ENCODE measurements around the gene TENT5C. TPM values are rescaled to one million over a fixed set of nuclear protein-coding genes. Genes with fewer than 3 reads are reported as not detected.

Gene TENT5C
- total and polyA plus RNA-seq, 7 experiments from 2014 or later: 0.91 to 47.0 (median 3.9) TPM

DNA sequence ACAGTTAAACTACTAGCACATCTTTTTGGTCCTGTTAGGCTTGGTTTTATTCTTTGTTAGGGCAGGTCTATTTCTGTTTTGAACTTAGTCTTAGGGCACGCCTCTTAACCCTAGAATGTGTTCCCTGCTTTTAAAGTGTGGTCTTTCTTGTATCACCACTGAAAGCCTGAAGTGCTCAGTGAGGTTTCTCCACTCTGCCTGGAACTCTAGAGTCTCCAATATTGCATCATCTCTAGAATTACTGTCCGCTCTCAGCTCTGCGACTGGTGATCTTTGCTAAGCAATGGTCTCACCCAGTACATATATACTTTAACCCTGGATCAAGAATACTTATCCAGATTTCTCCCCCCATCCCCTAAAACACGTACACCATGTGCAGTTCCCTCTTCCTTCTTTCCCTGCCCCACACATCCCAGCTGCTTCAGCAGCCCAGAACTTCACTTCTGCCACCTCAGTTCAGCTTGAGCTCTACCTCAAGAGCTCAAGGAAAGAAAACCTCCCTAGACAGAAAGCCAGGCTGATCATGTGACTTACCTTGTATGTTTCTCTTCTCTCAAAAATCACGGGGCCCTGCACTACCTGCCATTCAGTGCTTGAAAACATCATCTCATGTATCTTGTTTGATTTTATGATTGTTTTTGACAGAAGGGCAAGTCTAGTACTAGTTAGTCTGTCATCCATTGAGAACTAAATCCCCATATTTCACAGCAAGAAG is 59.9 kb downstream of the TENT5C start:
- H3K4me1 ChIP-seq (ENCODE audit: control insufficient read depth in 2 of 2, insufficient read depth in 2 of 2, low read length in 2 of 2): peaks cover 24 to 57% of the 10 kb centered on the region in 2 donors
- ATAC-seq: no peak
- ChIA-PET POLR2A (interaction anchor here (1.0 to 1.9 kb wide), 2 partner anchors 59 to 296 kb away, joined by 3 to 11 read pairs; partner anchors contain the start of gene TENT5C), CTCF (interaction anchor here (0.6 to 5.2 kb wide), 4 partner anchors 8 to 1148 kb away, joined by 3 to 19 read pairs (median 5); no protein-coding TSS in a partner anchor)
- Mint-ChIP-seq H3K4me3 (peak overlapping the region in 1 of 10 donors; percentile 33), H3K4me1 (peaks cover 22 to 67% (median 52%) of the 10 kb centered on the region in 7 donors), H3K27me3 (peaks cover 0 to 17% (median 4%) of the 10 kb centered on the region in 5 donors), H3K27ac (peak overlapping the region; percentile 9 to 97 (median 88)), H3K9me3 (peaks cover 0 to 33% (median 15%) of the 10 kb centered on the region in 11 donors), H3K36me3 (peaks cover 3 to 44% (median 7%) of the 10 kb centered on the region in 5 donors)
- intact Hi-C loops (cut with micrococcal nuclease): loop anchor here (2.0 to 10.0 kb wide), 2 partner anchors 299 to 541 kb away; partner anchors contain the start of genes MAN1A2 (in 1 of the 2) and TRIM45 (in 1 of the 2)
- no peaks in the 10 kb centered on the region for H3K36me3 ChIP-seq (ENCODE audit: control insufficient read depth in 2 of 3, insufficient read depth in 3 of 3, low read length in 3 of 3)
- H3K27me3 ChIP-seq (ENCODE audit: control insufficient read depth in 2 of 2, insufficient read depth in 2 of 2, low read length in 2 of 2): no peaks in the 10 kb centered on the region
- H3K27ac ChIP-seq (ENCODE audit: low read depth, low read length): no peak overlapping the region
- H3K9me3 ChIP-seq (ENCODE audit: control insufficient read depth in 2 of 3, low read length in 3 of 3): peaks cover 0 to 8% (median 0%) of the 10 kb centered on the region in 3 experiments
- H3K4me3 ChIP-seq (ENCODE audit: low read length): no peak overlapping the region
- DNase-seq: peak in 1 of 9 donors; percentile 10

DNA sequence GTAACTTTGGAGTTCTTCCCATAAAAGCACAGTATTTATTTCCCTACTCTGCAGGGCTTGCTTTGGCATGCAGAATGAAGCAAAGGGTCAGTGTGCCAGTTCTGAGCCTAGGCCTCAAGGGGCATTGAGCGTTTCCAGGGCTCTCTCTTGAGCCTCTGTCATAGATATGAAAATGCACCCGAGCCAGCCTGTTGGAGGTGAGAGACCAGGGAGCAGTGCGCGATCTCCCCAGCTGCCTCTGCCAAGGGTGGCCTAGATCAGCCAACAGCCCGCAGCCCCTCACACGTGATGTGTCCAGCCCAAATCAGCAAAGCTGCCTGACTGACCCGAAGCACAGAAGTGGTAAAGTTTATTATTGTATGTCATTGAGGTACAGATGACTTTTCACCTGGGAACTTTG is 63.7 kb downstream of the TENT5C start:
- intact Hi-C loops (cut with micrococcal nuclease): loop anchor here in 1 of 2 donors (10.0 kb wide), 1 partner anchor 545 kb away; the partner anchor contains the start of gene TRIM45
- POLR2A ChIA-PET: no interaction called here

DNA sequence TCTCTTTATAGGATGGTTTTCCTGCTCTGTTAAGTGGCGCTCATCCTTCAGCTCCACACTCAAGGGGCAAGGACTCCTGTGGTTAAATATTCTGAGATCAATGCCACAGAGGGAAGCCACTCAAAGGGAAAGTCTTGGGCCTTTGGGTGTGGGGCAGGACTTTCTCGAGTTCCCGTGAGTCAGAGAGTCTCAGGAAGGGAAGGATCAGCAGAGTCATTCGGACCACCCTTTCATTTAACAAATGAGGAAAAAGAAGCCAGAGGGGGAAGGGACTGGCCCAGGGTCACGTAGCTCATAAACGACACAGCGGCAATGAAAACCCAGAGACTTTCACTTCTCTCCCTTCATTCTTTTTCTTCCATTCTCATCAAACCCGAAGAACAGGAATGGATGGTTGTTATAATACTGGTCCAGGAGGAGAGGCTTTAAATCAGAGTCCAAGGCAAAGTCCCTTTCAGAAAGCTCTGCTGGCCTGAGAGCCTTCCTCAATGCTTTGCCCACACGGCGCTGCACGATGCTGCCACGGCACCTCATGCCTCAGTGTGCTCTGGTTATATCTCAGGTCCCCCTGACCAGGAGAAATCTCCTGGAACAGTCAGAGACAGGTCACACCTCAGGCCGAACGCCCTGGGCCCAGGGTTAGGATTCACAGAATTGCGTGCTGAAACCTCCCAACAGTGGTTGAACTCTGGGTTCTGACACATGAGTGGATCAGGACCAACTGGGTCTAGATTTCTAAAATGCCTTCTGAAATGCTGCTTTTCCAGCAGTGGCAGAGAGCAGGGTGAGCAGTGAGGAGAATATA is 65.3 kb downstream of the TENT5C start:
- no peak for DNase-seq
- no peak overlapping the region for H3K4me3 ChIP-seq (ENCODE audit: low read length)
- intact Hi-C loops (cut with micrococcal nuclease): loop anchor here in 1 of 2 donors (10.0 kb wide), 1 partner anchor 224 kb away; no protein-coding TSS in a partner anchor
- ATAC-seq: no peak
- H3K36me3 ChIP-seq (ENCODE audit: control insufficient read depth in 2 of 3, insufficient read depth in 3 of 3, low read length in 3 of 3): no peaks in the 10 kb centered on the region
- no peak overlapping the region for H3K27ac ChIP-seq (ENCODE audit: low read depth, low read length)
- peaks cover 0 to 12% of the 10 kb centered on the region in 2 donors for H3K4me1 ChIP-seq (ENCODE audit: control insufficient read depth in 2 of 2, insufficient read depth in 2 of 2, low read length in 2 of 2)
- POLR2A ChIA-PET: interaction anchor here (0.6 to 1.3 kb wide), 2 partner anchors 16 to 67 kb away, joined by 3 read pairs; no protein-coding TSS in a partner anchor
- Mint-ChIP-seq H3K9me3 (peaks cover 0 to 4% (median 0%) of the 10 kb centered on the region in 11 donors), H3K4me3 (no peak overlapping the region), H3K36me3 (peaks cover 0 to 11% (median 0%) of the 10 kb centered on the region in 5 donors), H3K27ac (no peak overlapping the region), H3K27me3 (peaks cover 0 to 32% (median 5%) of the 10 kb centered on the region in 5 donors), H3K4me1 (peaks cover 1 to 36% (median 9%) of the 10 kb centered on the region in 7 donors)
- H3K27me3 ChIP-seq (ENCODE audit: control insufficient read depth in 2 of 2, insufficient read depth in 2 of 2, low read length in 2 of 2): no peaks in the 10 kb centered on the region
- no peaks in the 10 kb centered on the region for H3K9me3 ChIP-seq (ENCODE audit: control insufficient read depth in 2 of 3, low read length in 3 of 3)
- CTCF ChIA-PET: interaction anchor here (10.2 kb wide), 1 partner anchor 135 kb away, joined by 118 read pairs; no protein-coding TSS in a partner anchor

More for the DNA sequence above, 63.7 kb downstream of the TENT5C start:
- H3K4me3 ChIP-seq (ENCODE audit: low read length): no peak overlapping the region
- peaks cover 4 to 28% of the 10 kb centered on the region in 2 donors for H3K4me1 ChIP-seq (ENCODE audit: control insufficient read depth in 2 of 2, insufficient read depth in 2 of 2, low read length in 2 of 2)
- Mint-ChIP-seq H3K36me3 (peaks cover 0 to 14% (median 0%) of the 10 kb centered on the region in 5 donors), H3K4me3 (no peak overlapping the region), H3K27me3 (peaks cover 0 to 35% (median 5%) of the 10 kb centered on the region in 5 donors), H3K4me1 (peaks cover 5 to 49% (median 21%) of the 10 kb centered on the region in 7 donors), H3K27ac (peak overlapping the region in 1 of 9 donors; percentile 55), H3K9me3 (peaks cover 0 to 4% (median 0%) of the 10 kb centered on the region in 11 donors)
- no peaks in the 10 kb centered on the region for H3K36me3 ChIP-seq (ENCODE audit: control insufficient read depth in 2 of 3, insufficient read depth in 3 of 3, low read length in 3 of 3)
- DNase-seq: no peak
- CTCF ChIA-PET: interaction anchor here (0.9 to 10.2 kb wide), 2 partner anchors 133 to 140 kb away, joined by 4 to 118 read pairs; no protein-coding TSS in a partner anchor
- no peak overlapping the region for H3K27ac ChIP-seq (ENCODE audit: low read depth, low read length)
- ATAC-seq: no peak
- H3K9me3 ChIP-seq (ENCODE audit: control insufficient read depth in 2 of 3, low read length in 3 of 3): no peaks in the 10 kb centered on the region
- H3K27me3 ChIP-seq (ENCODE audit: control insufficient read depth in 2 of 2, insufficient read depth in 2 of 2, low read length in 2 of 2): no peaks in the 10 kb centered on the region

DNA sequence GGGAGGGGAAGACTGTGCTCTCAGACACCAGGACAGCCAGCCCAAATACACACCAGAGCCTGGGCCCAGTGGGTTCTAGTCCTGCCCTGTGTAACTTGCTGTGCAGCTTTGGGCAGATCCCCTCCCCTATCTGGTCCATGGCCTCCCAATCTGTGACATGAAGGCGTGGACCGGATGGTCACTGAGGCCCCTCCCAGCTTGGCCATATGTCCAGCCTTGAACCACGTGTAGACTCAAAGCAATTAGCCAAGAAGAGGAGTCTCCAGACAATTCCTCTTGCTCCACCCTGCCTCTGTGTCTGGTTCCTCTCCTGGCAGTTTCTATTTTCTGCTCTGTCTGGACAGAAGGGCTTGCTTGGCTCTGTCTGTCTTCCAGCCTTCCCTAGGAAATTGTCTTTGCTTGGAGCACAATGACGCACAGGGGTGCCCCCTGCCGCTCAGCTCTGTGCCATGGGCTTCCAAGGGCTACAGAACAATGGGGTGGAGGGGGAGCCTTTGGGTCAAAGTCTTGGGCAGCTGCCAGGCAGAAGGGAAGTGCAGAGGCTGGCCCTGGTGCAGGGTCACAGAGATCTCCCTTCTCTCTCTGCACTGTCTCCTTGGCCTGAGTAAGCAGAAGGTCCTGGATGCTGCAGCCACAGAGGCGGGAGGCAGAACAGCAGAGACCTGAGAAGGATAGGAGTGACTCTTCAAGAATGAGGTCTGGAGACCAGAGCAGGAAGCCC is 66.1 kb downstream of the TENT5C start:
- Mint-ChIP-seq H3K27ac (peak overlapping the region in 3 of 9 donors; percentile 23 to 65 (median 58)), H3K9me3 (peaks cover 0 to under 1% (median 0%) of the 10 kb centered on the region in 11 donors), H3K36me3 (peaks cover 0 to 7% (median 0%) of the 10 kb centered on the region in 5 donors), H3K4me3 (no peak overlapping the region), H3K4me1 (peaks cover 0 to 36% (median 8%) of the 10 kb centered on the region in 7 donors), H3K27me3 (peaks cover 0 to 30% (median 2%) of the 10 kb centered on the region in 5 donors)
- Histone ChIP-seq H3K27me3 (ENCODE audit: control insufficient read depth in 2 of 2, insufficient read depth in 2 of 2, low read length in 2 of 2) (no peaks in the 10 kb centered on the region), H3K9me3 (ENCODE audit: control insufficient read depth in 2 of 3, low read length in 3 of 3) (no peaks in the 10 kb centered on the region), H3K36me3 (ENCODE audit: control insufficient read depth in 2 of 3, insufficient read depth in 3 of 3, low read length in 3 of 3) (no peaks in the 10 kb centered on the region), H3K4me3 (ENCODE audit: low read length) (no peak overlapping the region), H3K4me1 (ENCODE audit: control insufficient read depth in 2 of 2, insufficient read depth in 2 of 2, low read length in 2 of 2) (peaks cover 0 to 5% of the 10 kb centered on the region in 2 donors), H3K27ac (ENCODE audit: low read depth, low read length) (no peak overlapping the region)
- intact Hi-C loops (cut with micrococcal nuclease): loop anchor here in 1 of 2 donors (10.0 kb wide), 1 partner anchor 223 kb away; no protein-coding TSS in a partner anchor
- no peak for ATAC-seq
- DNase-seq: no peak
- POLR2A ChIA-PET: interaction anchor here (0.6 to 1.3 kb wide), 2 partner anchors 64 to 970 kb away, joined by 3 to 7 read pairs; no protein-coding TSS in a partner anchor
- CTCF ChIA-PET: interaction anchor here (10.2 kb wide), 1 partner anchor 135 kb away, joined by 118 read pairs; no protein-coding TSS in a partner anchor

DNA sequence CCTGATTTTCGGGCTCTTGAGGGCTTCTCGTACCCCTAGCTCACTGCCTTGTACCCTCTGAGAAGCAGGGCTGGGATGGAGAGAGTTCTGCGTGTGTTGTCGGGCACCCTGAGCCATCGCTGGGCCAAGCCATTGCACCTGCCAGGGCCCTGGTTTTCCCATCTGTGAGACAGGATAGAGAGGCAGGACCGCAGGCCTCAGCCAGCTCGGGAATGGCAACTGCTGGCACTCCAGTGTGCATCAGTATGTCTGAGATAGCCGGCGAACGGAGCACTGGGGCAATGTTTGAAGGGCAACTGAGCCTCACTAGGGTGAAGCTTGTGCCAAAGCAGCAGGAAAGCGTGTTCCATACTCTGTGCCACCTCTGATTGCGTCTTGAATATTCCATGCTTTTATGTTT is 66.9 kb downstream of the TENT5C start:
- no peak overlapping the region for H3K4me3 Mint-ChIP-seq
- intact Hi-C loops (cut with micrococcal nuclease): loop anchor here in 1 of 2 donors (10.0 kb wide), 1 partner anchor 222 kb away; no protein-coding TSS in a partner anchor
- Histone ChIP-seq H3K36me3 (ENCODE audit: control insufficient read depth in 2 of 3, insufficient read depth in 3 of 3, low read length in 3 of 3) (no peaks in the 10 kb centered on the region), H3K9me3 (ENCODE audit: control insufficient read depth in 2 of 3, low read length in 3 of 3) (no peaks in the 10 kb centered on the region), H3K4me1 (ENCODE audit: control insufficient read depth in 2 of 2, insufficient read depth in 2 of 2, low read length in 2 of 2) (peaks cover 0 to 5% of the 10 kb centered on the region in 2 donors), H3K27me3 (ENCODE audit: control insufficient read depth in 2 of 2, insufficient read depth in 2 of 2, low read length in 2 of 2) (no peaks in the 10 kb centered on the region), H3K27ac (ENCODE audit: low read depth, low read length) (no peak overlapping the region), H3K4me3 (ENCODE audit: low read length) (no peak overlapping the region)
- POLR2A ChIA-PET: interaction anchor here (1.3 kb wide), 1 partner anchor 65 kb away, joined by 3 read pairs; no protein-coding TSS in a partner anchor
- peaks cover 0 to 27% (median 0%) of the 10 kb centered on the region in 5 donors for H3K27me3 Mint-ChIP-seq
- H3K36me3 Mint-ChIP-seq: peaks cover 0 to 4% (median 0%) of the 10 kb centered on the region in 5 donors
- DNase-seq (no peak), ATAC-seq (no peak)
- H3K27ac Mint-ChIP-seq: peak overlapping the region in 2 of 9 donors; percentile 52 to 82
- H3K4me1 Mint-ChIP-seq: peaks cover 0 to 29% (median 7%) of the 10 kb centered on the region in 7 donors
- H3K9me3 Mint-ChIP-seq: no peaks in the 10 kb centered on the region
- CTCF ChIA-PET: interaction anchor here (1.5 to 10.2 kb wide), 3 partner anchors 8 to 136 kb away, joined by 3 to 118 read pairs (median 7); no protein-coding TSS in a partner anchor
